Trophoblast cell (in vitro differentiated cells and primary cell): Measurements from ENCODE around the gene TBC1D13.
A peak's percentile ranks its signal among the peaks of the same experiment; 100 is the strongest.

ENCODE experiments used
- DNase-seq, 2 donors: peaks; one replicate each; pipeline ENCODE4 v3.0.0-alpha.2; 2016
- H2AFZ ChIP-seq: 2 replicates; pipeline ENCODE4 v1.6.1; 2013; ENCODE audit warnings: low read length, moderate library complexity, mild to moderate bottlenecking; ENCODE audit not compliant: insufficient read depth, poor library complexity
- H2AK5ac ChIP-seq: 2 replicates; pipeline ENCODE4 v1.6.1; 2013; ENCODE audit warnings: mild to moderate bottlenecking, low read length
- H2BK120ac ChIP-seq: 2 replicates; pipeline ENCODE4 v1.6.1; 2013; ENCODE audit warnings: low read length, mild to moderate bottlenecking, moderate library complexity; ENCODE audit not compliant: insufficient read depth, poor library complexity
- H2BK12ac ChIP-seq: 2 replicates; pipeline ENCODE4 v1.6.1; 2013; ENCODE audit warnings: mild to moderate bottlenecking, low read length, moderate library complexity
- H2BK5ac ChIP-seq: 2 replicates; pipeline ENCODE4 v1.6.1; 2013; ENCODE audit warnings: low read length, low read depth, moderate library complexity, mild to moderate bottlenecking; ENCODE audit not compliant: poor library complexity
- H3K14ac ChIP-seq: 2 replicates; pipeline ENCODE4 v1.6.1; 2013; ENCODE audit warnings: mild to moderate bottlenecking, low read length
- H3K18ac ChIP-seq: 2 replicates; pipeline ENCODE4 v1.6.1; 2013; ENCODE audit warnings: mild to moderate bottlenecking, low read length
- H3K23ac ChIP-seq: 2 replicates; pipeline ENCODE4 v1.6.1; 2013; ENCODE audit warnings: low read length
- H3K27ac ChIP-seq: 2 replicates; pipeline ENCODE4 v1.5.1; 2013; ENCODE audit warnings: low read depth, mild to moderate bottlenecking, inconsistent platforms, low read length, moderate library complexity
- H3K27me3 ChIP-seq: 2 replicates; pipeline ENCODE4 v1.6.1; 2013; ENCODE audit warnings: inconsistent platforms, mild to moderate bottlenecking, low read length, moderate library complexity; ENCODE audit not compliant: insufficient read depth
- H3K36me3 ChIP-seq, 2 experiments: 1 replicate in 1 of 2; 2 replicates in 1 of 2; pipeline ENCODE4 v1.6.1; 2013; ENCODE audit warnings: low read length in 2 of 2, mild to moderate bottlenecking in 2 of 2, moderate library complexity in 1 of 2; ENCODE audit not compliant: insufficient read depth in 2 of 2, control insufficient read depth in 1 of 2
- H3K4ac ChIP-seq: 2 replicates; pipeline ENCODE4 v1.6.1; 2013; ENCODE audit warnings: low read depth, mild to moderate bottlenecking, low read length, moderate library complexity
- H3K4me1 ChIP-seq, 2 experiments: 1 replicate in 1 of 2; 2 replicates in 1 of 2; pipeline ENCODE4 v1.6.1; 2013; ENCODE audit warnings: low read length in 2 of 2, mild to moderate bottlenecking in 2 of 2, moderate library complexity in 1 of 2; ENCODE audit not compliant: insufficient read depth in 2 of 2, control insufficient read depth in 1 of 2
- H3K4me2 ChIP-seq: 2 replicates; pipeline ENCODE4 v1.6.1; 2013; ENCODE audit warnings: inconsistent platforms, mild to moderate bottlenecking, low read length, moderate library complexity
- H3K4me3 ChIP-seq: 2 replicates; pipeline ENCODE4 v1.5.1; 2013; ENCODE audit warnings: mild to moderate bottlenecking, low read depth, low read length, inconsistent platforms
- H3K79me1 ChIP-seq: one replicate; pipeline ENCODE4 v1.6.1; 2013; ENCODE audit warnings: low read length
- H3K79me2 ChIP-seq: 2 replicates; pipeline ENCODE4 v1.6.1; 2013; ENCODE audit warnings: low read length, mild to moderate bottlenecking; ENCODE audit not compliant: control insufficient read depth, insufficient read depth, poor library complexity
- H3K9ac ChIP-seq: 2 replicates; pipeline ENCODE4 v1.6.1; 2013; ENCODE audit warnings: mild to moderate bottlenecking, low read length
- H3K9me3 ChIP-seq: 2 replicates; pipeline ENCODE4 v1.6.1; 2013; ENCODE audit warnings: low read depth, mild to moderate bottlenecking, control low read depth, inconsistent platforms, low read length; ENCODE audit not compliant: insufficient read depth
- H4K12ac ChIP-seq: 2 replicates; pipeline ENCODE4 v1.6.1; 2013; ENCODE audit warnings: low read depth, mild to moderate bottlenecking, low read length, moderate library complexity
- H4K8ac ChIP-seq: 2 replicates; pipeline ENCODE4 v1.6.1; 2013; ENCODE audit warnings: low read depth, mild to moderate bottlenecking, low read length, moderate library complexity
- H4K91ac ChIP-seq: one replicate; pipeline ENCODE4 v1.6.1; 2013; ENCODE audit warnings: low read depth, mild to moderate bottlenecking, low read length, moderate library complexity
- WGBS: extraction: QIAGEN DNeasy Blood & Tissue Kit; methylation state at CpG from one replicate; pipeline ENCODE4 v1.1.7; 2013; ENCODE audit warnings: missing lambda C conversion rate; ENCODE audit not compliant: insufficient read length, insufficient coverage; ENCODE audit errors: extremely low coverage; 5-methylcytosine and 5-hydroxymethylcytosine counted together

The TBC1D13 gene

DNA sequence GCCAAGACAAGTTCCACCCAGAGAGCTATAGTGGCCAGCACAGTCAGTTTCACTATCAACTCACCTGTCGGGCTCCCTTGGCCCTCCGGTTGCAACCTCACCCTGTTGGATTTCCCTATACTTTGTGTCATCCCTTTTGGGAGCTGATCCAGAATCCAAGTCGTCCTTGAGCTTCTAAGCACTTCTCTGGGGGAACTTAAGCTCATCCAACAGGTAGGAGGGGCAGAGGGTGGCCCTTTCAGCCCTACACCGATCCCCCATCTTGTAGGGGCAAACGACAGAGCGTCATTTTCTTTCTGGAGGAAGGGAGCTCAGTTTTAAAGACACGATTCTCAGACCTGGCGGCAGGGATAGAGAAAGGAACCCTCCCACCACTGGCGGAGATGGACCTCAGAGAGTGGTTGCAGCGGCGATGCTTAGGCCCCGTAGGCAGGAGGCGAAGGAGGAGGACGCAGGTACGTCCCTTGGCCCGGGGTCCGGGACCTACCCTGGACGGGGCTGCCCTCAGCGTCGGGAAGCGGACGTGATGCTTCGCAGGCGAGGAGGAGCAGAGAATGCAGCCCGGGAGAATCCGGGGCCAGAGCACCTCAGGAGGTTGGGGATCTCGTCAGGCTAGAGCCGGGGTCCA, 15.8 kb upstream of the TBC1D13 start:
- Histone ChIP-seq H3K4ac (no peak overlapping the region), H2BK120ac (peak overlapping the region; percentile 43), H3K9ac (peak overlapping the region; percentile 28), H4K91ac (peak overlapping the region; percentile 25), H4K8ac (peak overlapping the region; percentile 55), H3K23ac (no peak overlapping the region), H3K4me1 (no peaks in the 10 kb centered on the region), H2AK5ac (no peak overlapping the region), H3K14ac (peak overlapping the region; percentile 55), H3K27ac (peak overlapping the region; percentile 24), H3K18ac (peak overlapping the region; percentile 60), H3K79me2 (peaks cover 6% of the 10 kb centered on the region), H3K79me1 (peaks cover 7% of the 10 kb centered on the region), H3K36me3 (peaks cover 0 to 6% of the 10 kb centered on the region in 2 experiments), H2BK12ac (no peak overlapping the region), H3K4me3 (peak overlapping the region; percentile 85), H4K12ac (peak overlapping the region; percentile 64), H3K4me2 (peak overlapping the region; percentile 74), H2AFZ (peak overlapping the region; percentile 53), H3K27me3 (no peaks in the 10 kb centered on the region), H2BK5ac (no peak overlapping the region), H3K9me3 (no peaks in the 10 kb centered on the region)
- DNase-seq: peak; percentile 11 to 36
- WGBS: no CpG with 5 or more reads among the region's 28 CpGs

- no peaks in the 10 kb centered on the region for H3K27me3 ChIP-seq
- H2AK5ac ChIP-seq: peak within 1 kb of the TSS; percentile 75
- peaks cover 7% of the 10 kb centered on the region for H3K79me1 ChIP-seq
- peak within 1 kb of the TSS; percentile 95 for H3K14ac ChIP-seq
- peaks cover 0 to 6% of the 10 kb centered on the region in 2 experiments for H3K36me3 ChIP-seq
- no CpG with 5 or more reads among the region's 72 CpGs for WGBS
- H3K4me2 ChIP-seq: peak within 1 kb of the TSS; percentile 74
- H3K23ac ChIP-seq: no peak within 1 kb of the TSS
- peak within 1 kb of the TSS; percentile 99 for H4K12ac ChIP-seq
- H2BK12ac ChIP-seq: no peak within 1 kb of the TSS
- peak within 1 kb of the TSS; percentile 93 for H3K4ac ChIP-seq
- H3K9ac ChIP-seq: peak within 1 kb of the TSS; percentile 44
- H3K27ac ChIP-seq: peak within 1 kb of the TSS; percentile 96
- H3K4me3 ChIP-seq: peak within 1 kb of the TSS; percentile 85
- peaks cover 6% of the 10 kb centered on the region for H3K79me2 ChIP-seq
- peak within 1 kb of the TSS; percentile 95 for H4K91ac ChIP-seq
- peak within 1 kb of the TSS; percentile 74 for H3K18ac ChIP-seq
- H3K9me3 ChIP-seq: no peaks in the 10 kb centered on the region
- H4K8ac ChIP-seq: peak within 1 kb of the TSS; percentile 90
- peak; percentile 91 to 95 for DNase-seq
- H2BK5ac ChIP-seq: peak within 1 kb of the TSS; percentile 93
- peak within 1 kb of the TSS; percentile 93 for H2BK120ac ChIP-seq
- no peaks in the 10 kb centered on the region for H3K4me1 ChIP-seq
- peak within 1 kb of the TSS; percentile 80 for H2AFZ ChIP-seq
These were observed 15.1 kb upstream of the TBC1D13 start, which contains the start of gene ZER1 for GRCh38 chr9:128771745-128772519. ZER1 (minus strand) TSS chr9:128771927; CDS start chr9:128755565, 16,362 bp downstream.

DNA sequence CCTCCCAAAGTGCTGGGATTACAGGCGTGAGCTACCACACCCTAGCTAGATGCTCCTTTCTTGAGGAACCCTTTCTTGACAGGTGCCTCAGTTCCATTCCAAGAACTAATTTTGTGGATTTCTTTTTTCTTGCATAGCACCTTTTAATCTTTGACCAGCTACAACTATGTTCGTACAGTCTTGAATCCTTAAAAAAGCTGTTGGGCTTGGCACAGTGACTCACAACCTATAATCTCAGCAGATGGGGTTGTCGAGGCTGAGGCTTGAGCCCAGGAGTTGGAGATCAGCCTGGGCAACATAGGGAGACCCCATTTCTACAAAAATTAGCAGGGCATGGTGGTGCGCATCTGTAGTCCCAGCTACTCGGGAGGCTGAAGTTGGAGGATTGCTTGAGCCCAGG, 14.0 kb upstream of the TBC1D13 start:
- H3K14ac ChIP-seq: no peak overlapping the region
- no peak overlapping the region for H4K91ac ChIP-seq
- peaks cover 6% of the 10 kb centered on the region for H3K79me2 ChIP-seq
- no peak overlapping the region for H2AK5ac ChIP-seq
- peak overlapping the region; percentile 18 for H4K12ac ChIP-seq
- no peak overlapping the region for H3K4ac ChIP-seq
- no peaks in the 10 kb centered on the region for H3K9me3 ChIP-seq
- H2BK12ac ChIP-seq: no peak overlapping the region
- no peak overlapping the region for H3K4me3 ChIP-seq
- WGBS: no CpG with 5 or more reads among the region's 5 CpGs
- H3K23ac ChIP-seq: no peak overlapping the region
- H2BK120ac ChIP-seq: no peak overlapping the region
- no peaks in the 10 kb centered on the region for H3K27me3 ChIP-seq
- H3K36me3 ChIP-seq: no peaks in the 10 kb centered on the region
- H2AFZ ChIP-seq: no peak overlapping the region
- H3K9ac ChIP-seq: no peak overlapping the region
- no peak overlapping the region for H3K18ac ChIP-seq
- peaks cover 7% of the 10 kb centered on the region for H3K79me1 ChIP-seq
- H3K4me2 ChIP-seq: no peak overlapping the region
- no peak for DNase-seq
- H3K4me1 ChIP-seq: no peaks in the 10 kb centered on the region
- no peak overlapping the region for H3K27ac ChIP-seq
- no peak overlapping the region for H4K8ac ChIP-seq
- no peak overlapping the region for H2BK5ac ChIP-seq

DNA sequence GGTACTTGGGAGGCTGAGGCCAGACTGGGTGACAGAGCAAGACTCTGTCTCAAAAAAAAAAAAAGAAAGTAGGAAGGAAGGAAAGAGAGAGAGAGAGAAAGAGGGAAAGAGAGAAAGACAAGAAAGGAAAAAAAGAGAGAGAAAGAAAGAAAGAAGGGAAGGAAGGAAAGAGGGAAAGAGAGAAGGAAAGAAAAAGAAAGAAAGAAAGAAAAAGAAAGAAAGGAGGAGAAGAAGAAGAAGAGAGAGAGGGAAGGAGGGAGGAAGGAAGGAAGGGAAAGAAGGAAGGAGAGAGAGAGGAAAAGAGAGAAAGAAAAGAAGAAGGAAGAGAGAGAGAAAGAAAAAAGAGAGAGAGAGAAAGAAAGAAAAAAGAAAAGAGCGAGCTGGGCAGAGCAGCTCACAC, 12.2 kb upstream of the TBC1D13 start:
- no peaks in the 10 kb centered on the region for H3K4me1 ChIP-seq
- no peak overlapping the region for H3K9ac ChIP-seq
- H3K9me3 ChIP-seq: no peaks in the 10 kb centered on the region
- no peak overlapping the region for H2AK5ac ChIP-seq
- no peak overlapping the region for H2AFZ ChIP-seq
- H3K14ac ChIP-seq: no peak overlapping the region
- no peak overlapping the region for H3K23ac ChIP-seq
- peaks cover 7% of the 10 kb centered on the region for H3K79me1 ChIP-seq
- WGBS: no CpG with 5 or more reads among the region's 1 CpG
- no peak overlapping the region for H3K4me3 ChIP-seq
- H3K18ac ChIP-seq: no peak overlapping the region
- H2BK120ac ChIP-seq: no peak overlapping the region
- no peak for DNase-seq
- H4K8ac ChIP-seq: no peak overlapping the region
- H3K4me2 ChIP-seq: no peak overlapping the region
- H2BK12ac ChIP-seq: no peak overlapping the region
- H2BK5ac ChIP-seq: no peak overlapping the region
- no peak overlapping the region for H3K27ac ChIP-seq
- H3K4ac ChIP-seq: no peak overlapping the region
- no peak overlapping the region for H4K91ac ChIP-seq
- H3K79me2 ChIP-seq: peaks cover 6% of the 10 kb centered on the region
- H3K36me3 ChIP-seq: no peaks in the 10 kb centered on the region
- H4K12ac ChIP-seq: no peak overlapping the region
- no peaks in the 10 kb centered on the region for H3K27me3 ChIP-seq
